WTC11 (cell line): ENCODE results near the gene ETNK2. TPM values are rescaled to one million over a fixed set of nuclear protein-coding genes. Genes with fewer than 3 reads are reported as not detected.

Source experiments
- ATAC-seq: fragments of 200-7000 bp; cut with Tn5 transposase; 2 replicates; pipeline ENCODE4 v1.10.0; 2021; ENCODE audit warnings: mild to moderate bottlenecking, moderate library complexity
- CTCF ChIA-PET: fragments of 300-600 bp; sonication (Branson Sonifier 250); formaldehyde crosslinking; loops from one replicate; lab custom pipeline; 2021; ENCODE audit warnings: antibody characterized with exemption; lab: Charles Lee
- POLR2A ChIA-PET: fragments of 350-600 bp; sonication (Branson Sonifier 250); formaldehyde crosslinking; loops from one replicate; lab custom pipeline; 2021; ENCODE audit warnings: antibody characterized with exemption; lab: Charles Lee
- DNase-seq: peaks from one replicate; pipeline ENCODE4 v3.0.0; 2021; ENCODE audit warnings: low spot score
- H3K27ac Mint-ChIP-seq: 2 replicates; pipeline ENCODE4 v1.8.0; 2021; ENCODE audit warnings: mixed read lengths
- H3K27me3 Mint-ChIP-seq: 2 replicates; pipeline ENCODE4 v1.8.0; 2021; ENCODE audit warnings: low read depth, mild to moderate bottlenecking, moderate library complexity, mixed read lengths
- H3K36me3 Mint-ChIP-seq: 2 replicates; pipeline ENCODE4 v1.8.0; 2021; ENCODE audit warnings: mixed read lengths
- H3K4me1 Mint-ChIP-seq: 2 replicates; pipeline ENCODE4 v1.8.0; 2022; ENCODE audit warnings: mixed read lengths
- H3K4me3 Mint-ChIP-seq: 2 replicates; pipeline ENCODE4 v1.8.0; 2021; ENCODE audit warnings: mild to moderate bottlenecking, moderate library complexity, mixed read lengths
- H3K9me3 Mint-ChIP-seq: 2 replicates; pipeline ENCODE4 v1.8.0; 2021; ENCODE audit warnings: mixed read lengths
- AFF4 ChIP-seq: sonication (generic); formaldehyde crosslinking; IDR thresholded peaks from 2 replicates; pipeline ENCODE4 v1.8.1; 2023; ENCODE audit warnings: mild to moderate bottlenecking, missing genetic modification reagents, borderline replicate concordance
- ATF1 ChIP-seq: sonication (generic); formaldehyde crosslinking; IDR thresholded peaks from 2 replicates; pipeline ENCODE4 v1.8.1; 2023; ENCODE audit warnings: mild to moderate bottlenecking, moderate library complexity, missing genetic modification reagents
- ATF6 ChIP-seq: sonication (generic); formaldehyde crosslinking; IDR thresholded peaks from 2 replicates; pipeline ENCODE4 v1.8.1; 2023; ENCODE audit warnings: mild to moderate bottlenecking, missing genetic modification reagents
- CDX4 ChIP-seq: fragments of 250-450 bp; sonication (Bioruptor Pico); IDR thresholded peaks from 2 replicates; pipeline ENCODE4 v1.9.0; 2021; ENCODE audit warnings: moderate library complexity, mild to moderate bottlenecking, inconsistent platforms, borderline replicate concordance
- ESRRA ChIP-seq: sonication (generic); formaldehyde crosslinking; IDR thresholded peaks from 2 replicates; pipeline ENCODE4 v1.8.1; 2022; ENCODE audit warnings: mild to moderate bottlenecking, missing genetic modification reagents, borderline replicate concordance
- FOXJ3 ChIP-seq: sonication (generic); formaldehyde crosslinking; IDR thresholded peaks from 2 replicates; pipeline ENCODE4 v1.9.0; 2021; ENCODE audit warnings: missing genetic modification reagents, mild to moderate bottlenecking, borderline replicate concordance
- IRF1 ChIP-seq: sonication (generic); formaldehyde crosslinking; IDR thresholded peaks from 2 replicates; pipeline ENCODE4 v1.8.0; 2023; ENCODE audit warnings: missing genetic modification reagents
- ZNF423 ChIP-seq: fragments of 250-450 bp; sonication (Bioruptor Pico); IDR thresholded peaks from 2 replicates; pipeline ENCODE4 v2.1.2; 2022; ENCODE audit warnings: mild to moderate bottlenecking, moderate library complexity
- total RNA-seq: library from RNA; stranded (reverse); gene quantifications from 3 replicates; pipeline ENCODE4 v1.2.3, GENCODE V29; 2021
- TF ChIP-seq, protein P1 (sequence below): sonication (generic); formaldehyde crosslinking; IDR thresholded peaks from 2 replicates; pipeline ENCODE4 v1.8.0; 2022; ENCODE audit warnings: mild to moderate bottlenecking, missing genetic modification reagents

ETNK2 gene
- total RNA-seq, 1 experiment from 2014 or later: 19.7 TPM

DNA sequence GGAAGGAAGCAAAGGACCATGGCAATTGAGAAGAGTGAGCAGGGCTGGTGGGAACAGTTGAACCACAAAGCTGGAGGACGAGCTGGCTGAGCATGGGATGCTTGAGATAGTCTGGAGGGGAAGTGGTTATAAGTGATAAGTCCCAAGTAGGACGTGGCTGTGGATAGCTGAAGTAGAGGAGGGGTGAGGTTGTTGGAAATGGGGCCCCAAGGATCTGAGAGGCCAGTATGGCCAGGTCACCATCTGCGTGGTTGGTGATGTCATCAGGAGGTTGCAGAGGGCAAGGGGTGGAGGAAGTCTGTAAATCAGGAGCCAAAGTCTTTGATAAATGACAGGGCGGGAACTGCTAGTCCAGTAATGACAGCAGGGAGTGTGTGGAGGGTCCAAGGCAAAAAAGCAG is 25.3 kb upstream of the ETNK2 start:
- no peak for DNase-seq
- no peak overlapping the region for H3K4me3 Mint-ChIP-seq
- H3K27me3 Mint-ChIP-seq: peaks cover 42% of the 10 kb centered on the region
- ChIA-PET POLR2A (no interaction called here), CTCF (interaction anchor here (1.5 to 4.9 kb wide), 3 partner anchors 12 to 30 kb away, joined by 3 to 20 read pairs (median 9); no protein-coding TSS in a partner anchor)
- H3K27ac Mint-ChIP-seq: no peak overlapping the region
- H3K4me1 Mint-ChIP-seq: no peaks in the 10 kb centered on the region
- no peaks in the 10 kb centered on the region for H3K36me3 Mint-ChIP-seq
- TF ChIP-seq FOXJ3 (CRISPR knock-in tag): no peak
- no peak for TF ChIP-seq ATF6
- peaks cover 23% of the 10 kb centered on the region for H3K9me3 Mint-ChIP-seq
- no peak for ATAC-seq

GRCh38 chr1:204176049-204176448 is 24.2 kb upstream of the ETNK2 start:
- no peak overlapping the region for H3K27ac Mint-ChIP-seq
- H3K4me3 Mint-ChIP-seq: no peak overlapping the region
- CTCF ChIA-PET: interaction anchor here (1.4 to 4.9 kb wide), 5 partner anchors 13 to 38 kb away, joined by 3 to 20 read pairs (median 5); partner anchors contain the start of gene GOLT1A
- no peaks in the 10 kb centered on the region for H3K4me1 Mint-ChIP-seq
- ATAC-seq (no peak), DNase-seq (no peak)
- TF ChIP-seq ESRRA (CRISPR knock-in tag): no peak
- TF ChIP-seq, protein P1, sequence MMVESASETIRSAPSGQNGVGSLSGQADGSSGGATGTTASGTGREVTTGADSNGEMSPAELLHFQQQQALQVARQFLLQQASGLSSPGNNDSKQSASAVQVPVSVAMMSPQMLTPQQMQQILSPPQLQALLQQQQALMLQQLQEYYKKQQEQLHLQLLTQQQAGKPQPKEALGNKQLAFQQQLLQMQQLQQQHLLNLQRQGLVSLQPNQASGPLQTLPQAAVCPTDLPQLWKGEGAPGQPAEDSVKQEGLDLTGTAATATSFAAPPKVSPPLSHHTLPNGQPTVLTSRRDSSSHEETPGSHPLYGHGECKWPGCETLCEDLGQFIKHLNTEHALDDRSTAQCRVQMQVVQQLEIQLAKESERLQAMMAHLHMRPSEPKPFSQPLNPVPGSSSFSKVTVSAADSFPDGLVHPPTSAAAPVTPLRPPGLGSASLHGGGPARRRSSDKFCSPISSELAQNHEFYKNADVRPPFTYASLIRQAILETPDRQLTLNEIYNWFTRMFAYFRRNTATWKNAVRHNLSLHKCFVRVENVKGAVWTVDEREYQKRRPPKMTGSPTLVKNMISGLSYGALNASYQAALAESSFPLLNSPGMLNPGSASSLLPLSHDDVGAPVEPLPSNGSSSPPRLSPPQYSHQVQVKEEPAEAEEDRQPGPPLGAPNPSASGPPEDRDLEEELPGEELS (CRISPR knock-in tag): no peak
- no peak for TF ChIP-seq ATF1
- TF ChIP-seq CDX4 (CRISPR knock-in tag): no peak
- no peak for TF ChIP-seq AFF4
- H3K27me3 Mint-ChIP-seq: peaks cover 45% of the 10 kb centered on the region
- H3K9me3 Mint-ChIP-seq: peaks cover 28% of the 10 kb centered on the region
- POLR2A ChIA-PET: interaction anchor here (0.6 kb wide), 1 partner anchor 18 kb away, joined by 4 read pairs; no protein-coding TSS in a partner anchor
- H3K36me3 Mint-ChIP-seq: peaks cover 4% of the 10 kb centered on the region

- no peaks in the 10 kb centered on the region for H3K4me1 Mint-ChIP-seq
- ChIA-PET CTCF (interaction anchor here (1.4 to 2.0 kb wide), 3 partner anchors 13 to 39 kb away, joined by 5 to 9 read pairs (median 5); partner anchors contain the start of gene GOLT1A), POLR2A (no interaction called here)
- peaks cover 14% of the 10 kb centered on the region for H3K36me3 Mint-ChIP-seq
- DNase-seq (no peak), ATAC-seq (no peak)
- H3K9me3 Mint-ChIP-seq: peaks cover 27% of the 10 kb centered on the region
- TF ChIP-seq IRF1 (CRISPR knock-in tag) (no peak), ZNF423 (CRISPR knock-in tag) (no peak)
- H3K27ac Mint-ChIP-seq: no peak overlapping the region
- peaks cover 44% of the 10 kb centered on the region for H3K27me3 Mint-ChIP-seq
- no peak overlapping the region for H3K4me3 Mint-ChIP-seq
These were observed 23.1 kb upstream of the ETNK2 start for GRCh38 chr1:204174958-204175357.
